ENCODE data around the gene RUNX2. TPM values are rescaled to one million over a fixed set of nuclear protein-coding genes. Genes with fewer than 3 reads are reported as not detected.
A peak's percentile ranks its signal among the peaks of the same experiment; 100 is the strongest.

Gene RUNX2
- total RNA-seq, 1 donor from 2014 or later, result 0.79 TPM

GRCh38 chr6:45590226-45590625, 262.1 kb downstream of the RUNX2 start:
- intact Hi-C loops (cut with micrococcal nuclease), result no loop called here
- no peak for ATAC-seq
- DNase-seq, result no peak

DNA sequence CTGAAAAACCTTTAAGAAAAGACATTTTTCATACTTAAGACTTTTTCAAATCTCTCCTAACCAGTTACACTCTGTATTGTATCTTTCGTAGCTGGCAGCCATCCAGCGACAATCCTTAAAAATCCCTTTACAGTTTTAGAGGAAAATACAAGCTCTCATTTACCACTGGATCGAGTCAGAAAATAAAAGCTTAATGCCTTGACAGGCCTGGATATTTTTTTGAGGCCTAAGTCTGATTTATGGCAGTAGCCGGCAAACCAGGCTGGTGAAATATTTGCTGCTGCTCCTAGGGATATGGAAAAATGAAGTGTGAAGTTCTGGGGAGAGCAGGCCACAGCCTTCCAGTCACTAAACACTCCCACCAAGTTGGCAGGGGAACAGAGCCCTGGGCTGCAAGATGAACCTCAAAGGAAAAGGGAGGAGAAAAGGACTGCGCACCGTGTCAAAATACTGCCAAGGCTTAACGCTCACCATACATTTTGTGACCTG, 262.6 kb downstream of the RUNX2 start:
- ATAC-seq (no peak), DNase-seq (no peak)
- intact Hi-C loops (cut with micrococcal nuclease), result no loop called here

- ATAC-seq (no peak), DNase-seq (no peak)
- intact Hi-C loops (cut with micrococcal nuclease), result no loop called here
These were observed 263.2 kb downstream of the RUNX2 start for GRCh38 chr6:45591306-45591705.

- intact Hi-C loops (cut with micrococcal nuclease), result no loop called here
- DNase-seq (no peak), ATAC-seq (no peak)
These were observed 263.8 kb downstream of the RUNX2 start for GRCh38 chr6:45591890-45592289.

GRCh38 chr6:45592991-45593390, 264.9 kb downstream of the RUNX2 start:
- no peak for ATAC-seq
- no peak for DNase-seq
- intact Hi-C loops (cut with micrococcal nuclease), result no loop called here

DNA sequence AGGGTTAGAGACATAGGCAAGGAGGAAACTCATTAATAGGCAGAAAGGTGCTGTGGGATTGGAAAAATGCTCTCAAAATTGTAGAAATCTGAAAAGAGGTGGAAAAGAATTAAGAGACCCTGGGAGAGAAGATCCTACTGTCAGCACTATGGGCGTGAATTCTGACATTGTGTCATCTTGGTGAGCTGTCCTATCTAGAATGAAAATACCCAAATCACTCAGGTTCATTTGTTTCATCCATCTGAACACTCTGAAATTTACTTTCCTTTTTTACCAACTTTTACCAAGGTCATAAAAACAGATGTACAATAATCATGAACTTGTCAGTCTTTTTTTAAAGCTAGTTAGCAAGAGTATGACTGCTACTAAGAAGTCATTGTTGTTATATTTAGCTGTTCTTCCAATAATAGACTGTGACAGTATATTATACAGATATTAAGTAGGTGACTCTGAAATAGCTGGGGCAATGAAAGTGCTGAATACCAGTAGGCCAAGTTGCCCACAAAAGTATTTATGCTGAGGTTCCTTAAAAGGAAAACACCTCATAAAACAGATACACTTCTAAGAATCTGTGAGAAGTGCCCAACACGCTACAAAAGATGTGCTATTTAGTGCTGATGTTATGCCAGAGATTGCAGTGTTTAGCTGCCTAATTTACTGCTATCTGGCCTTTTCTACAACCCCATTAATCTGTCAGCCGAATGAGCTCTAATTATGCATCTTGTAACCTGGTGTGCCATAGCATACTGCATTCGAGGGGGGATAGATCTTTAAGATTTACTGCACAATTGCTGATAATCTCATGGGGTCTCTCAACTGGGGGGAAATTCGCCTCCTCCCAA, 267.1 kb downstream of the RUNX2 start:
- no peak for DNase-seq
- intact Hi-C loops (cut with micrococcal nuclease), result no loop called here
- ATAC-seq, result peak; percentile 93

DNA sequence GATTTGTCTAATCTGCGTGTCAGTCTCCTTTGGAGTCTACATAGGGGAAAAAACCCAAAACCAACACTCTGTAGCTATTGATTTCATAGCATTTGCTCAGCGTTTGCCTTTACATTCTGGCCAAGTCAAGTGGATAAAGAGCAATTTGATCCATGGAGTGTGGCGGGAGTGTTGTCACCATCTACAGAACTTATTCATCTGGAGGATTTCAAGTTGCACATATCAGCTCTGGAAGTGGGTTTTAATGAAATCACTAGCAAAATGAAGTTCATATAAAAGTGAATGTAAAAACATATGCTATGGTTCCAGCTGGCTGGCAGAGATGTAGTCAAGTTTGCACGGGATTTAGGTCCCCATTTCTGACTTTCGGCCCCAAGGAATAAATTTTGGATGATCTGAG, 269.3 kb downstream of the RUNX2 start:
- intact Hi-C loops (cut with micrococcal nuclease), result no loop called here
- no peak for ATAC-seq
- DNase-seq, result no peak

DNA sequence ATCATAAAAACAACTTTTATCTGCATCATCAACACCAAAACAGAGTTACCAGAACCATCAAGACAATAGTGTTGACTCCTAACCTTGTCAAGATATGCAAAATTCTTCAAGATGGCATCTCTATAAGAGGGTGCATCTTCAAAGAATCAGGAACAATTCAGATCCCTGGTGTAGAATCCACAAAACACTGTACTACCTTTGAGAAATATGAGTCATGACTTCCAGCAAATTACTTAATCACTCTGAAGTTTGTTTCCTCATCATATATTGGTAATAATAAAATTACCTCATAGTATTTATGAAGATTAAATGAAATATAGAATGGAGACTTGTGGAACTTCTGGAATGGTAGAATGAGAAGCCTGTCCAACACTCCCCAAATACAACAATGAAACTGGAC, 270.9 kb downstream of the RUNX2 start:
- DNase-seq, result no peak
- intact Hi-C loops (cut with micrococcal nuclease), result no loop called here
- ATAC-seq, result no peak

GRCh38 chr6:45605971-45606370, 277.8 kb downstream of the RUNX2 start:
- ATAC-seq (no peak), DNase-seq (no peak)
- intact Hi-C loops (cut with micrococcal nuclease), result no loop called here

- ATAC-seq (no peak), DNase-seq (no peak)
- intact Hi-C loops (cut with micrococcal nuclease), result no loop called here
These were observed 278.8 kb downstream of the RUNX2 start for GRCh38 chr6:45606831-45607400.

DNA sequence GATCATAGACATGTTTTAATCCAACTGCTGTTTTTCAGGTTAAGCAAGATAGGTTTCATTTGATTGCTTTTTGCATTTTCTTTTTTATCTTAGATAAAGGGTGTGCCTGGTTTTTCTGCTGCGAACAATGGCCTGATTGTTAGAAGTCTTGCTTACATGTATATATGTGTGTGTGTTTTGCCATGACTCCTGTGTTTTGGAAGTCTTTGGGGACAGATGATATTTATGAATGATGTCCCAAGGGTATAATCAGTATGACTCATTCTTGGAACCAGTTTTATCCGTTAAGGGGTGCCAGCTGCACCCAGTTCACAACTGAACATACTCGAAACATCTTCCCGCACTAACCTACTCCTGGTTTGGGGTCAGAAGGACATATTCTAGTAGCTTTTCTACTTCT, 279.7 kb downstream of the RUNX2 start:
- no peak for ATAC-seq
- intact Hi-C loops (cut with micrococcal nuclease), result no loop called here
- DNase-seq, result no peak

DNA sequence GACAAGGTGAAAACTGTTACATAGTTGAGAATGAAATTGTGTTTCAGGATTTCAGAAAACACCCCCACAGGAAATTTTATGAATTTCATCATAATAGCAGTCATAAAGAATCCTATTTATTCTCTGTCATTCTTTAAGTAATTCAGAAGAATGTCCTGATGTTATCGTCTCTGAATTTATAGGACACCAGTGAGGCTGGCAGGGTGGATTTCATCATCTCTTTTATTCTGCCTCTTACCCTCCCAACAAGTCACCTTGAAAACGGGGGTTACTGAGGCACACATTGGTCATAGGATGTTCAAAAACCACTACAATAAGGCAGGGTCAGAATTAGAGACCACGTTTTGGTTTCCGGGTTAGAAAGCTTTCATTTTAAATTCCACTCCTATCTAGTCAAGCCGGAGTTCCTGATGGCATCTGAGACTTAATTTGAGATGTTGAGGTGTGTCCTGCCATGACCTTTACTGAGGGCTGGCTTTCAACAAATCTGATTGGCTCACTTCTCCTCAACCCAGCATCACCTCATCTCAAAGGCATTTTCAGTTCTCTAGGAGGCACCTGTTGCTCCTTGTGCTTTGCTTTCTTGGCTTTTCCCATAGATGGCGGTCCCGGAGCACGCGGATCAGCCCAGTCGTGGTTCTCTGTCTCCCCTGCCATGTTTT, 280.3 kb downstream of the RUNX2 start:
- intact Hi-C loops (cut with micrococcal nuclease), result no loop called here
- no peak for ATAC-seq
- DNase-seq, result no peak

- ATAC-seq, result peak; percentile 38
- intact Hi-C loops (cut with micrococcal nuclease), result no loop called here
- DNase-seq, result no peak
These were observed 281.1 kb downstream of the RUNX2 start for GRCh38 chr6:45609141-45609638.

DNA sequence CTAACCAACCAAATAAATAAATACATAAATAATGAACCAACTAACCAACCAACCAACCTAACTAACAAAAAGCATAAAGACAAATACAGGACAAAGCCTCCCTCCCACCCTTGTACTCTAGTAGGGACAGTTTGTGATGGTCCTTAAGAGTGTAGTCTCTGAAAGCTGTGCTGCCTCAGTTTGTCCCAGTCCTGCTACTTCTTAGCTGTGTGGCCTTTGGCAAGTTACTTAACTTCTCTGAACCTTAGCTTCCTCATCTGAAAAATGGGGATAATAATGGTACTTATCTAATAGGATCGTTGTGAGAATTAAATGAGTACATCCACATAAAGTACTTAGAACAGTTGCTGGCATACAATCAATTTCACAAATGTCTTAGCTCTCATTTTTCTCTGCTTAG, 282.2 kb downstream of the RUNX2 start:
- DNase-seq (no peak), ATAC-seq (no peak)
- intact Hi-C loops (cut with micrococcal nuclease), result no loop called here

- no peak for DNase-seq
- no peak for ATAC-seq
- intact Hi-C loops (cut with micrococcal nuclease), result no loop called here
These were observed 282.7 kb downstream of the RUNX2 start for GRCh38 chr6:45610832-45611231.

GRCh38 chr6:45611491-45611890, 283.4 kb downstream of the RUNX2 start:
- intact Hi-C loops (cut with micrococcal nuclease), result no loop called here
- ATAC-seq, result no peak
- DNase-seq, result no peak

DNA sequence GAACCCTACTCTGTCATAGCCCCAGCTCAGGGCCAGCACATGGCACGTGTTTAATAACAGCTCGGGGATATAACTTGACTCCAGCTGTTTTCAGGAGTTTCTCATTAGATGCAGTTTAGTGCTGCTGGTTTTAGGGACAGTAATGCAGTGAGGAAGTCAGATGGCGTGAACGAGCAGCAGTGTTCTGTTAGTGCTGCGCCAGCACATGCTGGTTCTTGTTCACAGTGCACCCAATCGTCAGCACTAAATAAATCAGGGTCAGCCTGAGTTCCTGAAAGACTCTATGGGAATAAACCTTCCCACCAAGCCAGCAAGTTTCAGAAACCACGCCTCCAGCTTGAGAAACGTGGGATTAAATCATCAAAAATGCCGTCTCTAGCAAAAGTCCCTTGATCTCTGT, 285.5 kb downstream of the RUNX2 start:
- ATAC-seq (peak; percentile 87), DNase-seq (peak; percentile 40)
- intact Hi-C loops (cut with micrococcal nuclease), result no loop called here

DNA sequence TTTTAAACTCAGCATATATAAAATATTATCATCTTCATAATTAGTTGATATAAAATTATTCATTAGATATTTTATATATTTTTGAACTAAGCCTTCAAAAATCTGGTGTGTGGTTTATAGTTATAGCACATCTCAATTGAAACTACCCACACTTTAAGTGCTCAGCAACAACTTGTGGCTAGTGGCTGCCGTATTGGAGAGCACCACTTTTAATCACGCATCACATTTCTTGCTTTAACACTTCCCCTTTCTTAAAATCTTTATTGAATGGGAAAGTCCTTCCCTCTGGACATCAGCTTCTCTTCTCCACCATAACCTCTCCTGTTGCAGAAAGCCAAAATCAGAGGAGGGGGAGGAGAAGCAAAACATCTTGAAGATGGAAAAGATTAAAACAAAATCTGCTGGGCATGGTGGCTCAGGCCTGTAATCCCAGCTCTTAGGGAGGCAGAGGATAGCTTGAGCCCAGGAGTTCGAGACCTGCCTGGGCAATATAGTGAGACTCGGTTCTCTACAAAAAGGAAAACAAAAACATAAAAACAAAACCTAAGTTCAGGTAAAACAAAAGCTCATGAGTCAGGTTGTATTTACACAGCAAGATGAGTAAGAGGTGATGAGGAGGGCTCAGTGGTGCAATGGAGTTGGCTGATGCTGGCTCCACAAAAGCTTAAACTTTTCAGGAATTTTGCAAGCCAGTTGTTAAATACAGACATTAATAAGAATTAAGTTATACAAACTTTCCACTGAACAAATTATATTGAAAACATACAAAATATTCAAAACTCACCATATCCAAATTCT, 286.6 kb downstream of the RUNX2 start:
- no peak for ATAC-seq
- intact Hi-C loops (cut with micrococcal nuclease), result no loop called here
- no peak for DNase-seq

- intact Hi-C loops (cut with micrococcal nuclease), result no loop called here
- no peak for DNase-seq
- ATAC-seq, result no peak
These were observed 288.1 kb downstream of the RUNX2 start for GRCh38 chr6:45616209-45616608.

All from left ventricle myocardium superior (tissue), 1 donor.